GM19324 (cell line): ENCODE measurements around the gene STK38.
"Not testable (repeated sequence)": the region's sequence is repeated elsewhere in the genome, so short reads cannot be mapped to it uniquely, and the experiment has no call there.

Experiments used
- ATAC-seq: cut with Tn5 transposase; IDR thresholded peaks from one replicate; pipeline ENCODE4 v1.9.1; 2021; ENCODE audit warnings: mild to moderate bottlenecking, moderate library complexity; ENCODE audit not compliant: unreplicated experiment, low FRiP score

STK38 gene

DNA sequence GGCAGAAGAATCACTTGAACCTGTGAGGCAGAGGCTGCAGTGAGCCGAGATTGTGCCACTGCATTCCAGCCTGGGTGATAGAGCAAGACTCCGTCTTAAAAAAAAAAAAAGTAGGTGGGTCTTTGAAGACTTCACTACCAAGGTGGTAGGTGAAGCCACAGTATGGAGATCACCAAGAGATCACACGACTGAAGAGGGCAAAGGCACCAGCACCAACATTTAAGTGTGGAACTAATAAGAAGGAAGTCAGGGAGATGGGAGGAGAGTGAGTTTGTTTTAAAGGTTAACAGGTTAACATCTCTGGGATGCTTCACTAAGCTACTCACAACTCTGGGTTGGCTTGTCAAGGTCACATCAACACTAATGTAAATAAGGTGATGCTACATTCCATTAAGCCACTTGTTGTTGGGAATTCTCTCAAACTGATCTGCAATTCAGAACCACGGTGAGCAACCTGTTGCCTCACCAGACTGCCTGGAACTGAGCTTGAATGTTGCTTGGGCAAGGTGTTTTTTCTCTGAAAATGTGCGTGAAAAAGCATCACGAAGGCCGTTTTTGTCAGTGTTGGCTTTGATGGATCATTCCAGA lies 55.8 kb downstream of the STK38 start:
- ATAC-seq: no peak

DNA sequence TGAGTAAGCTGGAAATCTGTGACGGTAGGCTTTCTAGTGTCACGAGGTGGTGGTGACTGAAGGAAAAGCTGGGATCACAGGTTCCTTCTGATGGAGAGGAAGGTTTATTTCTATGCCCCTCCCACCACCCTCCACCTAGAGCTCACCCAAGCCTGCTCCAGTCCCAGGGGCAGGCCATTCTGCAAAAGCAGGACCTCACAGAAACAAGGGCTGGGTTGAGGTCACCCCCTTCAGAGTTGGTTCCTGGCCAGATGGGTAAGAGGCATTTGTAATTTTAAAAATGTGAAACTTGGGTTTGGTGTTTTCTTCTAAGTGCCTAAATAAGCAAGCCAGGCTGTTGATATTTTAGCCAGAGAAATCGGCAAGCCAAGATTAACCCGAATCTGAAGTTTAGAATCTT lies 57.9 kb downstream of the STK38 start:
- ATAC-seq: no peak

DNA sequence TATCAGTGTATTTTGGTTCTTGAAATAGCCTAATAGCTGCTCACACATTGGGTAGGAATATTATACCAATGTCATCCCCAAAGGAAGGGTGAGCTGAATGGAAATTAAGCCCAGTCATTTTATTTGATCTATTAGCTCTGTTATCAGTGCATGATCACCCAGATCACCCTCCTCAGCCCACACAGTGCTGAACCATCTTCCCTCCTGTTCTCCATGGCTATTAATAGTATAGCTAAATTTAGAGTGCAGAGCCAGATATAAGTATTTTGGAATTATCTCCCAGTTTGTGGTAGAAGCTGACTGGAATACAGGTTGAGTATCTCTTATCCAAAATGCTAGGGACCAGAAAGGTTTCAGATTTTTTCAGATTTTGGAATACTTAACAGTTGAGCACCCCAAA lies 59.1 kb downstream of the STK38 start:
- ATAC-seq: no peak

DNA sequence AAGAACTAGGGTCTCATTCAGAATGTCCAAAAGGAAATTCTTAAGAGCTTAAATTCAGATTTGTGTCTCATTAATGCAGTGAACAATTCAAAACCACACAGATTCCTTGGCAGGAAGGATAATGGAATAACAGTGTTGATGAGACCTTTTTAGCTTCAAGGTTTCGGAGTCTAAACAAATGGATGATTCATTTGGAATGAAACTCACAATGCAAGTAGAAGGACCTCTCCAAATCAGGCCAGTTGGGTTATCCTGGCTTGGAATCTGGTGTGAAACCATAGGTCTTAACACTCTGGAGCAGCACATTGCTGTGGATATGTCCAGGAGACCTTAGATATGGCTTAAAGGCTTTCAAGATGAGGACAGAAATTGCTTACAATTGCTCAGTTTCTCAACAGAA lies 59.6 kb downstream of the STK38 start:
- ATAC-seq: no peak

GRCh38 chr6:36484736-36485135 lies 62.5 kb downstream of the STK38 start:
- no peak for ATAC-seq

DNA sequence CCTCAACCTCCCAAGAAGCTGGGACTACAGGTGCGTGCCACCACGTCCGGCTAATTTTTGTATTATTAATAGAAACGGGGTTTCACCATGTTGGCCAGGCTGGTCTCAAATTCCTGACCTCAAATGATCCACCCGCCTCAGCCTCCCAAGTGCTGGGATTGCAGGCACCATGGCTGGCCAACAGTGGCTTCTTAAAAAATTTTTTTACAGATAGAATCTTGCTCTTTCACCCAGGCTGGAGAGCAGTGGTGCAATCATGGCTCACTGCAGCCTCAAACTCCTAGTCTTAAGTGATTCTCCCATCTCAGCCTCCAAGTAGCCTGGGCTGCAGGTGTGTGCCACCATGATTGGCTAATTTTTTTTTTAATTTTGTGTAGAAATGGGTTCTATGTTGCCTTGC lies 64.0 kb downstream of the STK38 start:
- not testable (repeated sequence) for ATAC-seq

- no peak for ATAC-seq
Observed at GRCh38 chr6:36479256-36479655, 68.0 kb downstream of the STK38 start.

GRCh38 chr6:36478051-36478526 lies 69.2 kb downstream of the STK38 start:
- no peak for ATAC-seq

DNA sequence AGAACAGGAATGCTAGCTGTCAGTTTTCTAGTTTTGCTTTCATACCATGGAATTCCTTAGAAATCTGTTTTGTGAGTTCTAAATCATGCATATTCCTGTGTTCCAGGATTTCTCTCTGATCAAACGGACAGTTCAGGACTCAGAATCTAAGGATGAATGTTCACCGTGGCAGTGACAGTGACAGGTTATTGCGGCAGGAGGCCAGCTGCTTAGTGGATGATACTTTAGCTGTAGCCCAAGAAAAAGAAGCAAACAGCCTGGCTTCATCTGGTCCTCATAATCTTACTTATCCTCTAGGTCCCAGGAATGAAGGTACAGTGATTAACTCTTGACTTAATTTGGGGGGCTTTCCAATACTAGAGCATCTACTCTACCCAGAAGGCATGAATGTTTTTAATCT lies 77.3 kb downstream of the STK38 start:
- ATAC-seq: no peak

DNA sequence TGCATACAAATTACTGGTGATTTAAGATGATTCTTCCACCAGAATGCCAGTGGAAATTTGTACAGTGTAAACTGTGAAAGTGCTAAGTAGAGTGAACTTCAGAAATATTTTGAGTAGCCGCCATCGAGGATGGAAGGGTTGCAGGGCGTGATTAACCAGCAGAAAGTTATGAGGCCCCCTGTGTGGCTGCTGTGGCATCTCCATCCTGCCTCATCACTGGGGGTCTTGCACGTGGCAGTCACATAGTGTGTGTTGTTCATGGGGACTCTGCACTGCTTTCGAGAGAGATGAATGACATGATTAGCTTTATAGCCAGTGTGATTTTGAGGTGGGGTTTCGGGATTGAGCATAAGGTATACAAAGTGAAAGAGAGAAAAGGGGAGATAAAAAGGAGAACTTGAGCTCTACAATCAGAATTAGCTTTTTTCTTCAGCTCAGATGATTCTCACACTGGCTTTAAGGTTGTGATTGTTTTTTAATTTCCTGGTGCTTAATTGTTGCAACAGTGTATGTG lies 78.1 kb downstream of the STK38 start:
- no peak for ATAC-seq

DNA sequence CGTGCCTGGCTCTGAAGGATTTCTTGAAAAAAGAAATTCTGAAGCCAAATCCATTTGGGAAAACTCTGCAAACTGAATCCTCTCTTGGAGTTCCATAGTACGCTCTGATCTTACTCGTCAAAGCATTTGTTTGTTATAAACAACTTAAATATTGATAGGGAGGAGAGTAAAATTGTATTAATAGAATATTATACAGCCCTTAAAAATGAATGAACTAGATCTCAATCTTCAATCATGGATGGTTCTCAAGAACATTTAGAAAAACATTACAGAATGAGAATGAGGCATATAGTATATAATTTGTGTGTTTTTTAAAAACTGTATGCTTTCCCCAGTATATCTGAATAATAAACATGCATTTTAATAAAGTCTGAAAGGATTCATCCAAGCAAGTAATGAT lies 79.7 kb downstream of the STK38 start:
- no peak for ATAC-seq

- ATAC-seq: no peak
Observed at GRCh38 chr6:36464233-36464632, 83.0 kb downstream of the STK38 start.

DNA sequence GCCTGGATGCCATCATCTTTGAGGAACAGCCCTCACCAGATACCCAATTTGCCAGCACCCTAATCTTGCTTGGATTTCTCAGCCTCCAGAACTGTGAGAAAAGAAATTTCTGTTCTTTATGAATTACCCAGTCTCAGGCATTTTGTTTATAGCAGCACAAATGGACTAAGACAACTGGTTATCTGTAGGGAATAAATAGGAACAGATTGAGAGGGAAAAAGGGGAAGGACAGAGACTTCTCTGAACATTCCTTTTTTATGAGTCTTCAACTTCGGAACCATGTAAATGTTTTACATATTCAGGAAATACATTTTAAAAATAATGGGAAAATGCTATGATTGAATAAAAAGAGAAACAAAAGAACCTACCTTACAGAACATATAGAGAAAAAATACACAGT lies 83.6 kb downstream of the STK38 start:
- ATAC-seq: no peak

GRCh38 chr6:36461646-36462045 lies 85.6 kb downstream of the STK38 start:
- no peak for ATAC-seq

DNA sequence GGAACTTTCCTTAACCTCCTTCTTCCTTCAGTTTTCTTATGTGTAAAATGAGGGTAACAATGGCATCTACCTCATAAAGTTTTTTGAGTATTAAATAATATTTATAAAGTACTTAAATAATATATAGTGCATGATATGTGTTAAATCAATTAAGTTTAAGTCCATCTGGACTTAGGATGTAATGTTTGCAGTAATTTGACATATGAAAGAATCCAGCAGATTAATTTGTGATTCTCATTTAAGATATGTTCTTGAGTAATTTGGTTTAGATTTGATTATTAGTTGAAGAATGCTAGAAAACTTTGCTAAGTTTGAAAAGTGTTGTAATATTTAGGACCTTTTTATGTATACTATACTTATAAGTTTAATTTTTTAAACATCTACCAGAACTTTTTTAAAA lies 86.4 kb downstream of the STK38 start:
- no peak for ATAC-seq

DNA sequence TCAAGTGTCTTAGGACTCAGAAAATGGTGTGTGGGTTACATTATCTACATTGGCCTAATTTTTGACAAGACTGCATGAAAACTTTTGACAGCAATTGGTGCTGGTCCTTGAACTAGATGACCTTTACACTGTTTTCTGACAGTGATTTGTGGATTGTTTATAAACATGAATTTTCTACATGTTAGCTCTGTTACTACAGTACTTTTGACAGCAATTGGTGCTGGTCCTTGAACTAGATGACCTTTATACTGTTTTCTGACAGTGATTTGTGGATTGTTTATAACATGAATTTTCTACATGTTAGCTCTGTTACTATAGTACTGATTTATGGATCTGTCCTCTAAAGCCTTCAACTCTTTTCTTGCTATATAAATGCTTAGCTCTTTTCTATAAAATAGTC lies 87.8 kb downstream of the STK38 start:
- ATAC-seq: no peak

DNA sequence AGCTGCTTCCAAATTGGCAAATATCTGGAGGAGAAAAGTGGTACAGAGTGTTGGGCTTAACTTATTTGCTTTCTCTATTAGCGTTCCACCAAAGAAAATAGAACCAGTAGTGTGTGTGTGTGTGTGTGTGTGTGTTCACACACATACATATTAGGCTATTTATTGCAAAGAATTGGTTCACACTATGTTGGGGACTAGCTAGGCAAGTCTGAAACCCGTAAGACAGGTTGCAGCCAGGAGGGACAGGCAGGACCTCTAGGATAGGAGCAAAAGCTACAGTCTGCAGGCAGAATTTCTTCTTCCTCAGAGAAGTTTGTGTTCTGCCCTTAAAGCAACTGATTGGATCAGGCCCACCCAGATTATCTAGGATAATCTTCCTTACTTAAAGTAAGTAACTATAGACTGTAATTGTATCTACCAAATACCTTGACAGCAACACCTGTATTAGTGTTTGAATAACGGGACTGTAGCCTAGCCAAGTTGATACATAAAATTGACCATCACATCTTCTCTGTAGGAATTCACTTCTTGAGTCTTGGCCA lies 91.7 kb downstream of the STK38 start:
- ATAC-seq: no peak

GRCh38 chr6:36452897-36453296 lies 94.4 kb downstream of the STK38 start:
- ATAC-seq: not testable (repeated sequence)

- not testable (repeated sequence) for ATAC-seq
Observed at GRCh38 chr6:36449173-36449572, 98.1 kb downstream of the STK38 start.

- ATAC-seq: no peak
Observed at GRCh38 chr6:36445621-36446020, 101.7 kb downstream of the STK38 start.

- no peak for ATAC-seq
Observed at GRCh38 chr6:36444470-36444869, 102.8 kb downstream of the STK38 start.
